ENCODE results near the gene RBM28. TPM values are rescaled to one million over a fixed set of nuclear protein-coding genes. Genes with fewer than 3 reads are reported as not detected.

The RBM28 gene
- polyA plus RNA-seq, 1 donor from 2014 or later: 9.0 TPM

GRCh38 chr7:128259131-128260061 is 84.3 kb downstream of the RBM28 start:
- Mint-ChIP-seq H3K27me3 (peaks cover 14% of the 10 kb centered on the region), H3K4me1 (no peaks in the 10 kb centered on the region), H3K9me3 (no peaks in the 10 kb centered on the region), H3K27ac (no peak overlapping the region), H3K4me3 (no peak overlapping the region), H3K36me3 (peaks cover 3% of the 10 kb centered on the region)

- no peaks in the 10 kb centered on the region for H3K4me1 Mint-ChIP-seq
- H3K4me3 Mint-ChIP-seq: no peak overlapping the region
- no peak overlapping the region for H3K27ac Mint-ChIP-seq
- peaks cover 3% of the 10 kb centered on the region for H3K36me3 Mint-ChIP-seq
- H3K9me3 Mint-ChIP-seq: peaks cover 0 to 2% (median 0%) of the 10 kb centered on the region in 3 donors
- H3K27me3 Mint-ChIP-seq: peaks cover 14% of the 10 kb centered on the region
Observed at GRCh38 chr7:128257458-128257857, 86.2 kb downstream of the RBM28 start.

- Mint-ChIP-seq H3K9me3 (peaks cover 0 to 2% (median 0%) of the 10 kb centered on the region in 3 donors), H3K27me3 (peaks cover 10% of the 10 kb centered on the region), H3K36me3 (peaks cover 3% of the 10 kb centered on the region), H3K4me1 (no peaks in the 10 kb centered on the region), H3K4me3 (no peak overlapping the region), H3K27ac (no peak overlapping the region)
Observed at GRCh38 chr7:128255271-128255670, 88.4 kb downstream of the RBM28 start.

- H3K27ac Mint-ChIP-seq: no peak overlapping the region
- H3K9me3 Mint-ChIP-seq: peaks cover 0 to 2% (median 0%) of the 10 kb centered on the region in 3 donors
- no peaks in the 10 kb centered on the region for H3K4me1 Mint-ChIP-seq
- peaks cover 3% of the 10 kb centered on the region for H3K36me3 Mint-ChIP-seq
- H3K27me3 Mint-ChIP-seq: peaks cover 7% of the 10 kb centered on the region
- H3K4me3 Mint-ChIP-seq: no peak overlapping the region
Observed at GRCh38 chr7:128254470-128254869, 89.2 kb downstream of the RBM28 start.

GRCh38 chr7:128253701-128254100 is 90.0 kb downstream of the RBM28 start:
- Mint-ChIP-seq H3K4me3 (no peak overlapping the region), H3K36me3 (peaks cover 3% of the 10 kb centered on the region), H3K9me3 (peaks cover 0 to 2% (median 0%) of the 10 kb centered on the region in 3 donors), H3K27me3 (peaks cover 4% of the 10 kb centered on the region), H3K27ac (no peak overlapping the region), H3K4me1 (no peaks in the 10 kb centered on the region)

- Mint-ChIP-seq H3K36me3 (no peaks in the 10 kb centered on the region), H3K4me1 (no peaks in the 10 kb centered on the region), H3K27ac (no peak overlapping the region), H3K27me3 (peaks cover 1% of the 10 kb centered on the region), H3K9me3 (peaks cover 0 to 2% (median 0%) of the 10 kb centered on the region in 3 donors), H3K4me3 (no peak overlapping the region)
Observed at GRCh38 chr7:128251337-128251736, 92.4 kb downstream of the RBM28 start.

Other genes with a start within 250 kb of the RBM28 start
- not detected for gene LEP, start 102.6 kb downstream of the RBM28 start, polyA plus RNA-seq
- gene PRRT4, start 17.8 kb upstream of the RBM28 start, polyA plus RNA-seq: 0.21 TPM
- gene IMPDH1, start 66.1 kb upstream of the RBM28 start, polyA plus RNA-seq: 58.6 TPM
- gene HILPDA, start 112.0 kb upstream of the RBM28 start, polyA plus RNA-seq: 8.7 TPM
- 21.7 TPM for gene METTL2B, start 132.8 kb upstream of the RBM28 start, polyA plus RNA-seq